H54 (cell line): ENCODE measurements around the gene PYROXD2.
"Not testable (repeated sequence)": the region's sequence is repeated elsewhere in the genome, so short reads cannot be mapped to it uniquely, and the experiment has no call there.

ENCODE experiments used
- DNase-seq: peaks from one replicate; pipeline ENCODE4 v3.0.0; 2011; ENCODE audit warnings: low spot score, mixed read lengths; ENCODE audit not compliant: insufficient read length
- FAIRE-seq: peaks from 3 replicates; lab custom pipeline; 2011; peaks lifted over from hg19 to GRCh38; lab: Jason Lieb, UNC
- POLR2A ChIP-seq: IDR thresholded peaks from 2 replicates; pipeline ENCODE4 v1.6.1; 2011; ENCODE audit warnings: low read depth, mild to moderate bottlenecking, low read length

Gene PYROXD2

GRCh38 chr10:98365406-98366061, 49.4 kb downstream of the PYROXD2 start:
- no peak for FAIRE-seq
- DNase-seq = no peak
- TF ChIP-seq POLR2A = no peak

GRCh38 chr10:98364432-98365102, 50.4 kb downstream of the PYROXD2 start:
- DNase-seq (no peak), FAIRE-seq (no peak)
- TF ChIP-seq POLR2A = no peak

- TF ChIP-seq POLR2A = no peak
- FAIRE-seq = no peak
- no peak for DNase-seq
These were observed 51.8 kb downstream of the PYROXD2 start for GRCh38 chr10:98363220-98363619.

- FAIRE-seq (peak; percentile 86), DNase-seq (peak; percentile 91)
- TF ChIP-seq POLR2A = peak; percentile 31; the same call in 1 of the 2 replicates
These were observed 53.6 kb downstream of the PYROXD2 start for GRCh38 chr10:98361131-98362025.

GRCh38 chr10:98357194-98357822, 57.7 kb downstream of the PYROXD2 start:
- no peak for FAIRE-seq
- DNase-seq = no peak
- TF ChIP-seq POLR2A = no peak

GRCh38 chr10:98354491-98354890, 60.5 kb downstream of the PYROXD2 start:
- FAIRE-seq (no peak), DNase-seq (no peak)
- TF ChIP-seq POLR2A = no peak

GRCh38 chr10:98353170-98353569, 61.8 kb downstream of the PYROXD2 start:
- FAIRE-seq = no peak
- no peak for TF ChIP-seq POLR2A
- no peak for DNase-seq

- FAIRE-seq = no peak
- no peak for TF ChIP-seq POLR2A
These were observed 63.1 kb downstream of the PYROXD2 start for GRCh38 chr10:98351831-98352402.

GRCh38 chr10:98349508-98349922, 65.5 kb downstream of the PYROXD2 start:
- FAIRE-seq (no peak), DNase-seq (no peak)
- TF ChIP-seq POLR2A = no peak

More at GRCh38 chr10:98351831-98352402, 63.1 kb downstream of the PYROXD2 start:
- no peak for DNase-seq

- DNase-seq (no peak), FAIRE-seq (no peak)
- no peak for TF ChIP-seq POLR2A
These were observed 68.1 kb downstream of the PYROXD2 start for GRCh38 chr10:98346847-98347246.

GRCh38 chr10:98344589-98345038, 70.4 kb downstream of the PYROXD2 start:
- FAIRE-seq (no peak), DNase-seq (no peak)
- TF ChIP-seq POLR2A = no peak

GRCh38 chr10:98341701-98342100, 73.3 kb downstream of the PYROXD2 start:
- not testable (repeated sequence) for DNase-seq, FAIRE-seq

- no peak for TF ChIP-seq POLR2A
- FAIRE-seq (no peak), DNase-seq (no peak)
These were observed 74.1 kb downstream of the PYROXD2 start for GRCh38 chr10:98340940-98341310.
